Daoy (cell line): ENCODE measurements around the gene ADAMTSL2. TPM values are rescaled to one million over a fixed set of nuclear protein-coding genes. Genes with fewer than 3 reads are reported as not detected.
A peak's percentile ranks its signal among the peaks of the same experiment; 100 is the strongest.

Source experiments
- DNase-seq: peaks from one replicate; pipeline ENCODE4 v3.0.0-alpha.2; 2015; ENCODE audit warnings: low read depth
- total RNA-seq: library from RNA; depleted of rRNA; stranded (reverse); fragments of >200 nt; shearing (Covaris generic); gene quantifications from 2 replicates; pipeline ENCODE4 v1.2.3, GENCODE V29; 2014

The ADAMTSL2 gene
- total RNA-seq, 1 experiment from 2014 or later, result not detected

GRCh38 chr9:133518200-133518599 is 16.3 kb upstream of the ADAMTSL2 start:
- DNase-seq, result no peak

GRCh38 chr9:133518706-133519449 is 15.6 kb upstream of the ADAMTSL2 start:
- DNase-seq, result no peak

- DNase-seq, result no peak
Observed at GRCh38 chr9:133519693-133520092, 14.8 kb upstream of the ADAMTSL2 start.

GRCh38 chr9:133520121-133520835 is 14.2 kb upstream of the ADAMTSL2 start:
- DNase-seq, result no peak

- no peak for DNase-seq
Observed at GRCh38 chr9:133521122-133522072, 13.1 kb upstream of the ADAMTSL2 start.

- no peak for DNase-seq
Observed at GRCh38 chr9:133522073-133522910, 12.2 kb upstream of the ADAMTSL2 start.

GRCh38 chr9:133523106-133523505 is 11.4 kb upstream of the ADAMTSL2 start:
- no peak for DNase-seq

GRCh38 chr9:133524146-133524545 is 10.4 kb upstream of the ADAMTSL2 start:
- DNase-seq, result no peak

GRCh38 chr9:133524679-133525228 is 9.8 kb upstream of the ADAMTSL2 start, which contains the start of gene MYMK:
Gene MYMK, minus strand, starts transcription at chr9:133524959. Its CDS starts 115 bp downstream, at chr9:133524844.
- DNase-seq, result no peak

- no peak for DNase-seq
Observed at GRCh38 chr9:133525677-133526076, 8.8 kb upstream of the ADAMTSL2 start.

- DNase-seq, result peak; percentile 59
Observed at GRCh38 chr9:133526721-133527321, 7.7 kb upstream of the ADAMTSL2 start.

GRCh38 chr9:133527444-133527920 is 7.0 kb upstream of the ADAMTSL2 start:
- DNase-seq, result no peak

- DNase-seq, result no peak
Observed at GRCh38 chr9:133528001-133528875, 6.3 kb upstream of the ADAMTSL2 start.

GRCh38 chr9:133528876-133529241 is 5.6 kb upstream of the ADAMTSL2 start:
- DNase-seq, result no peak

- DNase-seq, result no peak
Observed at GRCh38 chr9:133529457-133529856, 5.0 kb upstream of the ADAMTSL2 start.

- DNase-seq, result no peak
Observed at GRCh38 chr9:133529874-133530273, 4.6 kb upstream of the ADAMTSL2 start.

- DNase-seq, result no peak
Observed at GRCh38 chr9:133531293-133531692, 3.2 kb upstream of the ADAMTSL2 start.

GRCh38 chr9:133532937-133533668 is 1.4 kb upstream of the ADAMTSL2 start:
- peak; percentile 82 for DNase-seq

GRCh38 chr9:133533857-133534256 is 647 bp upstream of the ADAMTSL2 start:
- DNase-seq, result no peak
